Aorta (tissue), 5 donors: ENCODE measurements around the gene CACNA1B. TPM values are rescaled to one million over a fixed set of nuclear protein-coding genes. Genes with fewer than 3 reads are reported as not detected.

Experiments
- ATAC-seq: fragments of 200-7000 bp; cut with Tn5 transposase; one replicate; pipeline ENCODE4 v1.9.1; 2022; ENCODE audit warnings: moderate library complexity; ENCODE audit not compliant: low FRiP score
- DNase-seq, 2 donors: peaks; one replicate each; pipeline ENCODE4 v3.0.0-alpha.2; 2020
- H3K27ac ChIP-seq, 2 donors: one replicate each; pipeline ENCODE4 v1.5.1; 2013; ENCODE audit warnings: low read length in 2 of 2, mild to moderate bottlenecking in 2 of 2, moderate library complexity in 2 of 2, control low read depth in 1 of 2, inconsistent platforms in 1 of 2, low read depth in 1 of 2
- H3K27me3 ChIP-seq, 2 donors: one replicate each; pipeline ENCODE4 v1.6.1; 2013; ENCODE audit warnings: control low read depth in 1 of 2, low read length in 1 of 2, mild to moderate bottlenecking in 1 of 2, moderate library complexity in 1 of 2; ENCODE audit not compliant: insufficient read depth in 2 of 2, control insufficient read depth in 1 of 2
- H3K36me3 ChIP-seq, 2 donors: one replicate each; pipeline ENCODE4 v1.6.1; 2013; ENCODE audit warnings: control low read depth in 1 of 2, low read length in 1 of 2, mild to moderate bottlenecking in 1 of 2; ENCODE audit not compliant: insufficient read depth in 2 of 2, control insufficient read depth in 1 of 2
- H3K4me1 ChIP-seq, 2 donors: one replicate each; pipeline ENCODE4 v1.6.1; 2013; ENCODE audit warnings: low read length in 2 of 2, control low read depth in 1 of 2, mild to moderate bottlenecking in 1 of 2, moderate library complexity in 1 of 2; ENCODE audit not compliant: insufficient read depth in 2 of 2, control insufficient read depth in 1 of 2
- H3K4me3 ChIP-seq, 2 donors: one replicate each; pipeline ENCODE4 v1.5.1; 2013; ENCODE audit warnings: low read length in 2 of 2, control low read depth in 1 of 2, mild to moderate bottlenecking in 1 of 2
- H3K9me3 ChIP-seq: one replicate; pipeline ENCODE4 v1.6.1; 2013; ENCODE audit warnings: mild to moderate bottlenecking, low read length; ENCODE audit not compliant: control insufficient read depth
- WGBS, 2 donors: extraction: QIAGEN DNeasy Blood & Tissue Kit; methylation state at CpG; one replicate each; pipeline ENCODE4 v1.1.7; 2013; 5-methylcytosine and 5-hydroxymethylcytosine counted together
- intact Hi-C, 2 donors: fragments of 100-400 bp; cut with DNase I; formaldehyde crosslinking; loops; one replicate each; pipeline versions ENCODE4 v1.14.2 to v1.15.0; 2022
- polyA plus RNA-seq, 2 donors: library from polyadenylated mRNA; stranded (reverse); fragments of 200-250 nt; gene quantifications; one replicate each; pipeline ENCODE4 v1.2.3, GENCODE V29; 2013
- total RNA-seq, 2 donors: library from RNA; stranded (reverse); fragmentation: NEBNext Ultra II Directional; extraction: Animal tissue kit (Norgen Biotek cat#: 25700); gene quantifications; one replicate each; pipeline ENCODE4 v1.2.1, GENCODE V29; 2021
- donor health status: healthy with polysubstance abuse.
- donor health status: Bipolar disorder and iron deficiency.
- donor health status: DM: no; HTN: no; CAD: no.
- donor health status: DM: no; HTN: no; CAD: no.
- donor health status: DM: yes; HTN: yes; CAD: no.

CACNA1B gene
- total and polyA plus RNA-seq, 4 donors, result under 0.01 to 0.05 (median 0.03) TPM; not detected in 1

GRCh38 chr9:137912671-137913070 lies 35.1 kb downstream of the CACNA1B start:
- Histone ChIP-seq H3K9me3 (no peaks in the 10 kb centered on the region), H3K4me3 (no peak overlapping the region), H3K36me3 (no peaks in the 10 kb centered on the region), H3K27ac (no peak overlapping the region), H3K27me3 (no peaks in the 10 kb centered on the region), H3K4me1 (no peaks in the 10 kb centered on the region)
- intact Hi-C loops, result no loop called here
- no peak for DNase-seq
- 74 to 90% methylated on average over 3 of the region's 3 CpGs for WGBS, 2 donors
- ATAC-seq, result no peak

- 87 to 92% methylated on average over 7 of the region's 7 CpGs for WGBS, 2 donors
These were observed 35.5 kb downstream of the CACNA1B start for GRCh38 chr9:137913132-137913531.

GRCh38 chr9:137913771-137914767 lies 36.5 kb downstream of the CACNA1B start:
- Histone ChIP-seq H3K9me3 (no peaks in the 10 kb centered on the region), H3K27me3 (no peaks in the 10 kb centered on the region), H3K36me3 (no peaks in the 10 kb centered on the region), H3K4me1 (no peaks in the 10 kb centered on the region), H3K4me3 (no peak overlapping the region), H3K27ac (no peak overlapping the region)
- intact Hi-C loops, result no loop called here
- DNase-seq, result no peak
- ATAC-seq, result no peak
- 54 to 65% methylated on average over 5 of the region's 5 CpGs for WGBS, 2 donors

More at GRCh38 chr9:137913132-137913531, 35.5 kb downstream of the CACNA1B start:
- no peaks in the 10 kb centered on the region for H3K4me1 ChIP-seq
- H3K9me3 ChIP-seq, result no peaks in the 10 kb centered on the region
- H3K36me3 ChIP-seq, result no peaks in the 10 kb centered on the region
- ATAC-seq (no peak), DNase-seq (no peak)
- H3K27me3 ChIP-seq, result no peaks in the 10 kb centered on the region
- intact Hi-C loops, result no loop called here
- no peak overlapping the region for H3K27ac ChIP-seq
- H3K4me3 ChIP-seq, result no peak overlapping the region

GRCh38 chr9:137916540-137916939 lies 39.0 kb downstream of the CACNA1B start:
- intact Hi-C loops, result no loop called here
- Histone ChIP-seq H3K27ac (no peak overlapping the region), H3K4me1 (no peaks in the 10 kb centered on the region), H3K9me3 (no peaks in the 10 kb centered on the region), H3K4me3 (no peak overlapping the region), H3K36me3 (no peaks in the 10 kb centered on the region), H3K27me3 (no peaks in the 10 kb centered on the region)
- ATAC-seq (no peak), DNase-seq (no peak)
- WGBS, 2 donors, result 55 to 65% methylated on average over 11 of the region's 11 CpGs

- ATAC-seq (no peak), DNase-seq (no peak)
- WGBS, 2 donors, result 82 to 87% methylated on average over 8 of the region's 8 CpGs
- no peak overlapping the region for H3K27ac ChIP-seq
- no peaks in the 10 kb centered on the region for H3K27me3 ChIP-seq
- no peaks in the 10 kb centered on the region for H3K4me1 ChIP-seq
- H3K36me3 ChIP-seq, result no peaks in the 10 kb centered on the region
- H3K4me3 ChIP-seq, result no peak overlapping the region
- intact Hi-C loops, result no loop called here
- H3K9me3 ChIP-seq, result no peaks in the 10 kb centered on the region
These were observed 39.5 kb downstream of the CACNA1B start for GRCh38 chr9:137917116-137917515.

- H3K4me1 ChIP-seq, result no peaks in the 10 kb centered on the region
- WGBS, 2 donors, result 81 to 86% methylated on average over 13 of the region's 13 CpGs
These were observed 40.2 kb downstream of the CACNA1B start for GRCh38 chr9:137917795-137918194.

GRCh38 chr9:137918331-137919094 lies 40.9 kb downstream of the CACNA1B start:
- Histone ChIP-seq H3K27me3 (no peaks in the 10 kb centered on the region), H3K36me3 (no peaks in the 10 kb centered on the region), H3K9me3 (no peaks in the 10 kb centered on the region), H3K27ac (no peak overlapping the region), H3K4me3 (no peak overlapping the region), H3K4me1 (no peaks in the 10 kb centered on the region)
- 38 to 47% methylated on average over 9 of the region's 9 CpGs for WGBS, 2 donors
- DNase-seq (no peak), ATAC-seq (no peak)
- intact Hi-C loops, result no loop called here

More at GRCh38 chr9:137917795-137918194, 40.2 kb downstream of the CACNA1B start:
- H3K36me3 ChIP-seq, result no peaks in the 10 kb centered on the region
- no peaks in the 10 kb centered on the region for H3K9me3 ChIP-seq
- DNase-seq (no peak), ATAC-seq (no peak)
- intact Hi-C loops, result no loop called here
- H3K4me3 ChIP-seq, result no peak overlapping the region
- H3K27me3 ChIP-seq, result no peaks in the 10 kb centered on the region
- no peak overlapping the region for H3K27ac ChIP-seq

GRCh38 chr9:137919095-137919465 lies 41.5 kb downstream of the CACNA1B start:
- Histone ChIP-seq H3K4me1 (no peaks in the 10 kb centered on the region), H3K27ac (no peak overlapping the region), H3K27me3 (no peaks in the 10 kb centered on the region), H3K36me3 (no peaks in the 10 kb centered on the region), H3K9me3 (no peaks in the 10 kb centered on the region), H3K4me3 (no peak overlapping the region)
- intact Hi-C loops, result no loop called here
- DNase-seq, result no peak
- ATAC-seq, result no peak
- 56 to 67% methylated on average over 9 of the region's 9 CpGs for WGBS, 2 donors
